Nephron (organoid): Measurements from ENCODE around the gene GRAMD2A.

Source experiments
- H3K27ac Mint-ChIP-seq, 3 experiments: 2 replicates each; pipeline ENCODE4 v1.8.0; 2020; ENCODE audit warnings: mixed read lengths in 3 of 3, mild to moderate bottlenecking in 2 of 3, moderate library complexity in 1 of 3
- H3K27me3 Mint-ChIP-seq: 2 replicates; pipeline ENCODE4 v1.8.0; 2021; ENCODE audit warnings: low read depth, mild to moderate bottlenecking, moderate library complexity, mixed read lengths
- H3K36me3 Mint-ChIP-seq: 2 replicates; pipeline ENCODE4 v1.8.0; 2020; ENCODE audit warnings: low read depth, mixed read lengths
- H3K4me1 Mint-ChIP-seq: 2 replicates; pipeline ENCODE4 v1.8.0; 2020; ENCODE audit warnings: mixed read lengths
- H3K4me3 Mint-ChIP-seq, 3 experiments: 2 replicates each; pipeline ENCODE4 v1.8.0; 2020; ENCODE audit warnings: mild to moderate bottlenecking in 3 of 3, mixed read lengths in 3 of 3, moderate library complexity in 2 of 3
- H3K9me3 Mint-ChIP-seq: 2 replicates; pipeline ENCODE4 v1.8.0; 2020; ENCODE audit warnings: mixed read lengths
- TF ChIP-seq, protein P1 (sequence below), 3 experiments: fragments of 200-600 bp; sonication (generic); IDR thresholded peaks; one replicate each; pipeline ENCODE4 v1.5.0; 2021; ENCODE audit warnings: antibody characterized with exemption in 3 of 3; ENCODE audit not compliant: unreplicated experiment in 3 of 3

The GRAMD2A gene

GRCh38 chr15:72193836-72194396 lies 3.7 kb downstream of the GRAMD2A start:
- Mint-ChIP-seq H3K4me1 (peaks cover 13% of the 10 kb centered on the region), H3K36me3 (peaks cover 13% of the 10 kb centered on the region), H3K4me3 (no peak overlapping the region), H3K27me3 (peaks cover 65% of the 10 kb centered on the region), H3K27ac (no peak overlapping the region), H3K9me3 (no peaks in the 10 kb centered on the region)
- TF ChIP-seq, protein P1, sequence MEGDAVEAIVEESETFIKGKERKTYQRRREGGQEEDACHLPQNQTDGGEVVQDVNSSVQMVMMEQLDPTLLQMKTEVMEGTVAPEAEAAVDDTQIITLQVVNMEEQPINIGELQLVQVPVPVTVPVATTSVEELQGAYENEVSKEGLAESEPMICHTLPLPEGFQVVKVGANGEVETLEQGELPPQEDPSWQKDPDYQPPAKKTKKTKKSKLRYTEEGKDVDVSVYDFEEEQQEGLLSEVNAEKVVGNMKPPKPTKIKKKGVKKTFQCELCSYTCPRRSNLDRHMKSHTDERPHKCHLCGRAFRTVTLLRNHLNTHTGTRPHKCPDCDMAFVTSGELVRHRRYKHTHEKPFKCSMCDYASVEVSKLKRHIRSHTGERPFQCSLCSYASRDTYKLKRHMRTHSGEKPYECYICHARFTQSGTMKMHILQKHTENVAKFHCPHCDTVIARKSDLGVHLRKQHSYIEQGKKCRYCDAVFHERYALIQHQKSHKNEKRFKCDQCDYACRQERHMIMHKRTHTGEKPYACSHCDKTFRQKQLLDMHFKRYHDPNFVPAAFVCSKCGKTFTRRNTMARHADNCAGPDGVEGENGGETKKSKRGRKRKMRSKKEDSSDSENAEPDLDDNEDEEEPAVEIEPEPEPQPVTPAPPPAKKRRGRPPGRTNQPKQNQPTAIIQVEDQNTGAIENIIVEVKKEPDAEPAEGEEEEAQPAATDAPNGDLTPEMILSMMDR (IDR thresholded peaks at IDR 0.05; ENCODE audit: unreplicated experiment in 3 of 3) = no peak

DNA sequence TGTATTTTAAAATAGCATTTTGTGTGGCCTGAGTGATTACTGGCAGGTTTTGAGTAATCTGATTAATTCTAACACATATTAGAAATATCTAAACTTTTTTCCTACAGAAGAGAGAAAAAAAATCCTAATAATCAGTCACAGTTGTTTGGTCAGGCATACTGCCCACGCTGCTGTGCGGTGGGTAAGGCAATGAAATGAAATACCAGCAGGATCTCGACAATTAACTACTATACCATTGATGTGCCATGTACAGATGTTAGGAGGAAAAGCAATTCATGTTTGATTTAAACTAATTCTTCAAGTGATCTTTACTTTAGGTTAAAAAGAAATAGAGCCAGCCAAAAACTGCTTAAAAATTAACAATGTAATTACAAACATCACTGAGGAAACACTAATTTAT lies 5.2 kb downstream of the GRAMD2A start:
- peaks cover 67% of the 10 kb centered on the region for H3K27me3 Mint-ChIP-seq
- no peaks in the 10 kb centered on the region for H3K9me3 Mint-ChIP-seq
- H3K27ac Mint-ChIP-seq = peak overlapping the region in 1 of 3 experiments; percentile 6
- peaks cover 4% of the 10 kb centered on the region for H3K36me3 Mint-ChIP-seq
- H3K4me1 Mint-ChIP-seq = peaks cover 7% of the 10 kb centered on the region
- TF ChIP-seq, protein P1 (IDR thresholded peaks at IDR 0.05; ENCODE audit: unreplicated experiment in 3 of 3) = no peak
- H3K4me3 Mint-ChIP-seq = no peak overlapping the region

GRCh38 chr15:72189250-72189902 lies 8.2 kb downstream of the GRAMD2A start:
- Mint-ChIP-seq H3K27ac (no peak overlapping the region), H3K27me3 (peaks cover 58% of the 10 kb centered on the region), H3K4me1 (peaks cover 10% of the 10 kb centered on the region), H3K36me3 (no peaks in the 10 kb centered on the region), H3K9me3 (no peaks in the 10 kb centered on the region), H3K4me3 (no peak overlapping the region)
- TF ChIP-seq, protein P1 (IDR thresholded peaks at IDR 0.05; ENCODE audit: unreplicated experiment in 3 of 3) = no peak

DNA sequence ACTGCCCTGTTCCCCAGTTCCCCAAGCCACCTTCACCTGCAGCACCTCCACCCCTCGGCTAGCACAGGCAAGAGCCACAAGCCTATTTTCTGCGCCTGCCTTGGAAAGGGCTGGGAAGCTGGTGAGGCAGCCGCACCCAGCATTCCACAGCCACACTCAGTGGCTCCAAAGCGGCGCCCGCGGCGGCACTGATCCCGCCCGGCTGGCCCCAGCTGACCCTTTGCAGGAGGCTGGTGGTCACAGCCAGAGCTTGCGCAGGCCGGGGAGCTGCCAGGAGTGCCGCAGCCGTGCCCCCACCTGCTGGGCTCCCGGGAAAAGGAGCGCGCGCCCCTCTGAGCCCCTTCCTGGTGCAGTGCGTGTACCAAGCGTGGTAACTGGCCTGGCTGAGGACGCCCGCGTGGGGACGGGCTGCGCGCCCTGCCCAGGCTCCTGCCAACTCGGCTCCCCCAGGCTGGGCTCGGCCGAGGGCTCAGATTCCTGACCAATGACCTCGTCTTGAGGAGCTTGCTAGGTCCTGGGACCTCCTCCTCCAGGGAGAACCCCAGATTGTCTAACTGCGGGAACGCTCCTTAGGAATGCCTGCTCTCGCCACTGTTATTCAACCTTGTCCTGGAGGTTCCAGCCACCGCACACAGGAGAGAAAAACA lies 13.3 kb downstream of the GRAMD2A start:
- no peaks in the 10 kb centered on the region for H3K9me3 Mint-ChIP-seq
- peaks cover 3% of the 10 kb centered on the region for H3K4me1 Mint-ChIP-seq
- H3K27me3 Mint-ChIP-seq = peaks cover 59% of the 10 kb centered on the region
- TF ChIP-seq, protein P1 (IDR thresholded peaks at IDR 0.05; ENCODE audit: unreplicated experiment in 3 of 3) = no peak
- peak overlapping the region in 1 of 3 experiments; percentile 41 for H3K4me3 Mint-ChIP-seq
- H3K27ac Mint-ChIP-seq = no peak overlapping the region
- H3K36me3 Mint-ChIP-seq = no peaks in the 10 kb centered on the region

DNA sequence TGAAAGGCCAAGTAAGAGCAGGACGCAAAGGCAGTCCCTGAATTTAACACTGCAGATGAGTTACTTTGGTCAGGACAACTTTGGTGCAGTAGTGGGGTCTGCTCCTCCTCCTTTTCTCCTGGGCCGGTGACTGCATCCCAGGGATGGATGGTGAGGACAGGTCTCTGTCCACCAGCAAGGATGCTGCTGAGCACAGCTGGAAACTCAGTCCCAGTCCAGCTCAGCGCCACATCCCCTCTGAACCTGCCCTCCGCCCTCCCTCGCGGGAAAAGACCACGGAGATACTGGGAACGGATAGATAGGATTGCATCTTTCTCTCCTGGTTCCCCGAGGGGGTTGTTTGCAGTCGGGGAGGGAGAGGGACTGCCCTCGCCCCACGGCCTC lies 13.8 kb downstream of the GRAMD2A start:
- Mint-ChIP-seq H3K36me3 (no peaks in the 10 kb centered on the region), H3K9me3 (no peaks in the 10 kb centered on the region), H3K27me3 (peaks cover 57% of the 10 kb centered on the region), H3K4me3 (peak overlapping the region in 1 of 3 experiments; percentile 41), H3K4me1 (peaks cover 3% of the 10 kb centered on the region), H3K27ac (no peak overlapping the region)
- TF ChIP-seq, protein P1 (IDR thresholded peaks at IDR 0.05; ENCODE audit: unreplicated experiment in 3 of 3) = no peak
